ENCODE data around the gene TPP2.

The TPP2 gene

GRCh38 chr13:102591988-102592781 lies 4.6 kb upstream of the TPP2 start:
- H3K27ac ChIP-seq, result peak overlapping the region; percentile 47
- no peak for DNase-seq (ENCODE audit: low read depth, low spot score)

DNA sequence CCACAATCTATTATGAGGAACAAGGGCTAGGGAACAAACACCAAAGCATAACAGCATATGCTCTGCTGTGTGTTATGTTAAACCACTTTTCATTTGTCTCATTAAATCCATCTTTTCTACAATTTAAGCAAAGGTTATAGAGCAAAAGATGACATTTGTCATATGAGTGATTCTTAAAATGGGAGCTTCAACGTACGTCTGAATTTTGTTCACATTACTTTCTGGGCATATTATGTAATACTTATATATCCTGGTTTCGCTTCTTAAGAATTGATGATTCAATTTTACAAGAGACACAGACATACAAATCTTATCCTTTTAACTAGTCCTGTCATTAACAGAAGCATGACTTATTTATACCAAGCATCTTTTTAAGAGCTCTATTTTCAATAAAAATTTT lies 3.3 kb upstream of the TPP2 start:
- no peak overlapping the region for H3K27ac ChIP-seq
- DNase-seq (ENCODE audit: low read depth, low spot score), result no peak

- no peak for DNase-seq (ENCODE audit: low read depth, low spot score)
Measured at GRCh38 chr13:102597029-102597961, 509 bp downstream of the TPP2 start.

DNA sequence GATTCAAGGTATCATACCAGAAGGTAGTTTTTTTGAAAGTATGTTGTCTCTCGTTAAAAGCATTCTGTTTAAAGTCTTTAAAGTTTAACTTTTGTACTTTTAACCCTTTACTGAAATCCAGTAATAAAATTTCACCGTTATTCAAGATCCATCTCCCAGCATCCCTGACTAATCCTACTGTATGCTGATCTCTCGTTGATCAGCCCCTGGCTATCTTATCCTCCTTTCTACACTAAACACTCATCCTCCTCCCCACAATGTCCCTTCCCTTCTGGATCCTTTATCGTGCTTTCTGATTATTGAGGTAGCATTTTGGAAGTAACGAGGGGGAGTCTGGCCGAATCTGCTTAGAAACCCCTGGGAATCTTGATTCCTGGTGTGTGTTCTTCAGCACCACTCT lies 1.3 kb downstream of the TPP2 start:
- H3K27ac ChIP-seq, result no peak overlapping the region
- DNase-seq (ENCODE audit: low read depth, low spot score), result no peak

More at GRCh38 chr13:102597029-102597961, 509 bp downstream of the TPP2 start:
- peak overlapping the region; percentile 95 for H3K27ac ChIP-seq

GRCh38 chr13:102599426-102600012 lies 2.7 kb downstream of the TPP2 start:
- no peak overlapping the region for H3K27ac ChIP-seq
- no peak for DNase-seq (ENCODE audit: low read depth, low spot score)

GRCh38 chr13:102606537-102607309 lies 9.9 kb downstream of the TPP2 start:
- no peak overlapping the region for H3K27ac ChIP-seq
- no peak for DNase-seq (ENCODE audit: low read depth, low spot score)

GRCh38 chr13:102608974-102609373 lies 12.2 kb downstream of the TPP2 start:
- peak overlapping the region; percentile 81 for H3K27ac ChIP-seq
- peak; percentile 34 for DNase-seq (ENCODE audit: low read depth, low spot score)

DNA sequence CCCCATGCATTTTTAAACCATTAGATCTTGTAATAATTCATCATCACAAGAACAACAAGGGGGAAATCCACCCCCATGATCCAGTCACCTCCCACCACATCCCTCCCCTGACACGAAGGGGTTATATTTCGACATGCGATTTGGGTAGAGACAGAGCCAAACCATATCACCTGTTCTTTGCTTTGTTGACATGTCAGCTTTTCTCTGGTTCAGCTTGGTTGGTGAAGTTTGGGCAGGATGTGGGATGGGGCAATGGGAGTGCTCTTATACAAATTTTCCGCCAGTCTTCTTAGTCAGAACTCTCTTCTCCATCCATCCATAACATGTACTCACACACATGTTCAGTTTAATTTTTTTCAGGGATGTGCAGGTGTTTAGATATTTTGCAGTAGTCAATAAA lies 12.9 kb downstream of the TPP2 start:
- peak overlapping the region; percentile 81 for H3K27ac ChIP-seq
- no peak for DNase-seq (ENCODE audit: low read depth, low spot score)

- H3K27ac ChIP-seq, result no peak overlapping the region
- no peak for DNase-seq (ENCODE audit: low read depth, low spot score)
Measured at GRCh38 chr13:102610296-102610895, 13.6 kb downstream of the TPP2 start.

DNA sequence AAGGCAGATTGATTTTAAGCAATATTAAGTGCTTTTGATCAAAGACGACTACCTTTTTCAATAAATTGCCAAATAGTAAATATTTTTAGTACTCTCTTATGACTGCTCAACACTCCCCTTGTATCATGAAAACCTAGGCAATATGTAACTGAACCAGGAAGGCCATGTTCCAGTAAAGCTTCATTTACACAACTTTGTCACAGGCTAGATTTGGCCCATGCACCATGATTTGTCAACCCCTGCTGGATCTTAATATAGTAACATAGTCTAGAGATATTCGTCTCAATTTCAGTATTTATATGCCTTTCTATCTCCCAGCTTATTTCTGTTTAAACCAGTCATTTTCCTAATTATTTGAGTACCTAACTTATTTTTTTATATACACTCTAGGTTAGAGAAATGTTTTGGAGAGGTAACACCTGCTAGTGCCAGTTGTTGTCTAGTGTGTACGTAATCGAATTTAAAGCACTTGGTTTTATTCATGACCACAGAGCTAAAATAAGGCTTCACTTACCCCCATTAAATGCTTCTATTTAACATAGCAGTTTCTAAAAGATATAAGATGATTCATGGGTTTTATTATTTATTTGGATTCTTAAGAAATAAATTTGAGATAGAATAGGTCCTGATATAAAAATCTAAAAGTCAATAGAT lies 21.0 kb downstream of the TPP2 start:
- no peak for DNase-seq (ENCODE audit: low read depth, low spot score)
- H3K27ac ChIP-seq, result no peak overlapping the region

DNA sequence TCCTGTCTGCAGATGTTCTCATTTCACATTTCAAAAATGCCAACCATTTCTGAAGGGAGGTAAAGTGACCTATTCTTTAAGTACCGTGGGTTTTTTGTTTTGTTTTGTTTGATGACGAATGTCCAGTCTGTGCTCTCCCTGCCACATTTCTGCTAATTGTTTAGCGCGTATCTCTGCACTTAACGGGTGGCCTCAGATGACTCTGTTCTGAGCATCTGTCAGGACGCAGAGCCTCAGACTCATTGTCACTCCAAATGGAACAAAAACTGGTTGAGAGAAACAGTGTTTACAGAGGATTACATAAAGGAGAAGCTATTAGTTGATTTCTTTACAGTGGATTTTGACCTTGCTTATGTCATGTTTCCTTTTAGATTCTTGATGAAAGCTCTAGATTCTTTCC lies 23.7 kb downstream of the TPP2 start:
- no peak overlapping the region for H3K27ac ChIP-seq
- DNase-seq (ENCODE audit: low read depth, low spot score), result no peak

GRCh38 chr13:102626928-102627327 lies 30.1 kb downstream of the TPP2 start:
- H3K27ac ChIP-seq, result no peak overlapping the region

DNA sequence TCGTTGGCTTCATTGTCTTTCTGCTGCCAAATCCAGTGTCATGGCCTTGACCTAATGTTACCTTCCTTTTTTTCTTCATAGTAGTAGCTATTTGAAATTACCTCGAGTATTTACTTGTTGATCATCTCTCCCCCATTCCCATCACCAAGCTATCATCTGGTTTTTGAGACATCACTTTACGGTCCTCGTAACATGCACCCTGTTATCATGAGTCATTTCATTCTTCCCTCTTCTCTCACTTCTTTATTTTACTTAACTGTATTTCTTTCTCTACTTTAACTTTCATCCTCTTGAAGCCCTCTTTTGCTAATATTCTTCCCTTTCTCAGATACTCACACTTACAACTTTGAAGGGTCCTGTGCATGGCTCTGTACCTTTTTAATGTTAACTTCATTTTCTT lies 31.8 kb downstream of the TPP2 start:
- no peak for DNase-seq (ENCODE audit: low read depth, low spot score)
- H3K27ac ChIP-seq, result no peak overlapping the region

More at GRCh38 chr13:102626928-102627327, 30.1 kb downstream of the TPP2 start:
- DNase-seq (ENCODE audit: low read depth, low spot score), result no peak

- no peak for DNase-seq (ENCODE audit: low read depth, low spot score)
- H3K27ac ChIP-seq, result no peak overlapping the region
Measured at GRCh38 chr13:102631198-102631597, 34.4 kb downstream of the TPP2 start.

DNA sequence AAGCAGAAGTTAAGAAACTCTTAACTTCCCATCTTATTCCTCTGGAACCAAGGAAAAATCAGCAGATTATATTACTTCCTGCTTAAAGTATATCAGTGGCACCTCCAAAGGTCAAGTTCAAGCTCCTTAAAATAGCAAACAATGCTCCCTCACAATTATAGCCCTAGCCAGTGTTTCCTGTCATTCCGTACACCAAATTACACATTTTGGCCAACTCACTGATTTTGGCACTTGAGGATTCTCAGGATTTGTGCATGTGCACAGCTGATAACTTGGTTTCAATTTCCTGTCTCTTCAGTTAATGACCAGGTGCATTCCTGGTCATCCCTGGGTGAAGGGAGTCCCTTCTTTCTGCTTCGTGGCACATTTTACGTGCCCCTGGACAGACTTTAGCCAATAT lies 42.0 kb downstream of the TPP2 start:
- no peak for DNase-seq (ENCODE audit: low read depth, low spot score)
- H3K27ac ChIP-seq, result no peak overlapping the region

DNA sequence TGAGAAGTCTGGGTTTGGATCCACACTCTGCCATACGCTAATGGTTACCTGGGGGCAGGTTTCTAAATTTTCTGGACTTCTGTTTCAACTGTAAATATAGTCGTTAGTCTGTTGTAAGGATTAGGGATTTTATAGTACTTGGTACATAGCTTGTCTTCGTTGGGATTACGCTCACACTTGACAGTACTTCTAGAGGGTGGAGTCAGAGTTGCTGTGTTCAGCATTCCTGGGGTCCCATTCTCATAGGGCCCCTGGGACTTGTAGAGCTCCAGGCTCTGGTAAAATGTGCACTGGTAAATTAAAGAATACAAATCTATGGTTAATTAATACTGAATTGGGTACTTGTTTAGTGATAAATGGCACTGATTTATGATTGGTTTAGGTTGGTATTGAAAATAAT lies 45.2 kb downstream of the TPP2 start:
- H3K27ac ChIP-seq, result no peak overlapping the region

DNA sequence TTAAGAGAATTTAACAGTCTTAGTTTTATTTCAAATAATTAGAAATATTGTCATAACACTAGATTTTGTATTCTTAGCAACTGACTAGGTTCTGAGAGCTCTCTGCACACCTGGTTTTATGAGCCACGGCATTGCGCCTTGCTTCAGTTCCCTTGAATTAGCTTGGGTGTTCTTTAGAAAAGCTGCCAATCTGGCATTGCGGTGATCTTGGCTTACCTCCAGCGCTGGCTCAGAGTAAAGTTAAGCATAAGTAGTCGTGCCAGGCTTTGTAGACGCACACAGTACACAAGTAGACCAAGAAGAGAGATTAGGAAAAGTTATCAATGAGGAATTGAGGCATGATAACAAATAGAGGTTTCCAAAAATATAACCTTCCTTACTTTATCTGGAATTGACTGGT lies 45.7 kb downstream of the TPP2 start:
- H3K27ac ChIP-seq, result no peak overlapping the region
- DNase-seq (ENCODE audit: low read depth, low spot score), result no peak

More for the DNA sequence above, 45.2 kb downstream of the TPP2 start:
- no peak for DNase-seq (ENCODE audit: low read depth, low spot score)

DNA sequence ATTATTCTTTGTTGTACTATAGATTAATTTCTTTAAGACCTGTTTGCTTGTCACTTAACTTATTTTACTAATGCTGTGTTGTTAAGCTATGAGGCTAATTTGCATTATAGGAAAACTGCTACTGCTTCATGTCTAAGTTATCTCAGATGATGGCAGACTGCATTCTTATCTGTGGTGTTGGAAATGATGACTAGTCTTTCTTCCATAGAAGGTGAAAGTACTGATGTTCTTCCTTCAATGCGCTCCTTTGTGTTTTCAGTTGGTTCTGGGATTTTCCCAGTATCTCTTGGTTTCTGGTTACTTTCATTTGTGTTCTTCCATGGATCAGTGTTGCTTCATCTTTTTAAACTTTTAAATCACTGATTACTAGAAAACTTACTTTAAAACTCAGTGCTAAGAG lies 46.9 kb downstream of the TPP2 start:
- no peak overlapping the region for H3K27ac ChIP-seq
- no peak for DNase-seq (ENCODE audit: low read depth, low spot score)

- no peak for DNase-seq (ENCODE audit: low read depth, low spot score)
- no peak overlapping the region for H3K27ac ChIP-seq
Measured at GRCh38 chr13:102645701-102646100, 48.9 kb downstream of the TPP2 start.

All from epithelial cell of prostate (primary cell).